IPS-20b (cell line): Measurements from ENCODE around the gene CHD3.
"Not testable (repeated sequence)": the region's sequence is repeated elsewhere in the genome, so short reads cannot be mapped to it uniquely, and the experiment has no call there.

ENCODE experiments used
- H3K27ac ChIP-seq: one replicate; pipeline ENCODE4 v1.5.1; 2013; ENCODE audit warnings: low read length
- H3K27me3 ChIP-seq: 2 replicates; pipeline ENCODE4 v1.6.1; 2013; ENCODE audit warnings: mild to moderate bottlenecking, low read length, inconsistent platforms; ENCODE audit not compliant: insufficient read depth
- H3K36me3 ChIP-seq: 2 replicates; pipeline ENCODE4 v1.6.1; 2013; ENCODE audit warnings: low read depth, mild to moderate bottlenecking, inconsistent platforms, low read length, moderate library complexity; ENCODE audit not compliant: insufficient read depth
- H3K4me1 ChIP-seq: 2 replicates; pipeline ENCODE4 v1.6.1; 2013; ENCODE audit warnings: mild to moderate bottlenecking, control low read depth, inconsistent platforms, low read length, moderate library complexity; ENCODE audit not compliant: insufficient read depth
- H3K4me3 ChIP-seq: 2 replicates; pipeline ENCODE4 v1.5.1; 2013; ENCODE audit warnings: mild to moderate bottlenecking, low read length, inconsistent platforms
- H3K9ac ChIP-seq: 2 replicates; pipeline ENCODE4 v1.6.1; 2013; ENCODE audit warnings: low read depth, mild to moderate bottlenecking, inconsistent platforms, low read length, moderate library complexity
- H3K9me3 ChIP-seq: 2 replicates; pipeline ENCODE4 v1.6.1; 2013; ENCODE audit warnings: mild to moderate bottlenecking, low read depth, low read length, inconsistent platforms; ENCODE audit not compliant: insufficient read depth

CHD3 gene

DNA sequence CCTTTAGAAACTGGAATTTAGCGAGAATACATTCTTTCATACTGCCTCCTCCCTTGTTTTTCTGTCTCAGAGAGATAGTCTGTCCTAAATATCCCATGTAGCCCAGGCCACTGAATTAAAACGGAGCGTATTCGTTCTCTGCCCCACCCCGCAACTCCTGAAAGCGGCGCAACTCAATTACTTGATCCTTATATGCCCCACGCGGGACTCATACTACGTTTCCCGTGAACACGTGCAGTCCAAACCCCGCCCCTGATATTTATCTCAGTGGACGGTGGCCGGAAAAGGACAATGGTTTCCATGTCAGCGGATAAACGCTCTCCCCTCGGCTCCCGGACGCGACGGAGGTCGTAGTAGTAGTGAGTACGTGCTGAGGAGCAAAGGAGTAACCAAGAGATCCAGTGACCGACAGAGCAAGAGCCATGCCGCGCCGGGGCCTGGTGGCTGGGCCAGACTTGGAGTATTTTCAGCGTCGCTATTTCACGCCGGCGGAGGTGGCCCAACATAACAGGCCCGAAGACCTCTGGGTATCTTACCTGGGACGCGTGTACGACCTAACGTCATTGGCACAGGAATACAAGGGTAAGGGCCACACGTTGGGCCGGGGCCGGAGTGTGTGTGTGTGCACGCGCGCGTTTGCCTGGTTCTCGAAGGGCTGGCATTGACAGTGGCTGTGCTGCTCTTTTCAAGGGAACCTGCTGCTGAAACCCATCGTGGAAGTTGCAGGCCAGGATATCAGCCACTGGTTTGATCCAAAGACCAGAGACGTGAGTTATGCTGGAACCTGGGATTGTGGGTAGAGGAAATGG lies 30.7 kb upstream of the CHD3 start, which contains the start of gene CYB5D1:
Gene CYB5D1, plus strand, starts transcription at position 291 of the 809 bp plus-strand sequence. Its CDS starts 132 bp downstream, at position 423.
- H3K27ac ChIP-seq, result peak within 1 kb of the TSS; percentile 83
- H3K9me3 ChIP-seq, result no peaks in the 10 kb centered on the region
- peak within 1 kb of the TSS; percentile 92 for H3K4me3 ChIP-seq
- H3K4me1 ChIP-seq, result peaks cover 17% of the 10 kb centered on the region; the same call in 1 of the 2 replicates
- peaks cover 40% of the 10 kb centered on the region for H3K27me3 ChIP-seq
- peak within 1 kb of the TSS; percentile 96 for H3K9ac ChIP-seq
- H3K36me3 ChIP-seq, result no peaks in the 10 kb centered on the region

DNA sequence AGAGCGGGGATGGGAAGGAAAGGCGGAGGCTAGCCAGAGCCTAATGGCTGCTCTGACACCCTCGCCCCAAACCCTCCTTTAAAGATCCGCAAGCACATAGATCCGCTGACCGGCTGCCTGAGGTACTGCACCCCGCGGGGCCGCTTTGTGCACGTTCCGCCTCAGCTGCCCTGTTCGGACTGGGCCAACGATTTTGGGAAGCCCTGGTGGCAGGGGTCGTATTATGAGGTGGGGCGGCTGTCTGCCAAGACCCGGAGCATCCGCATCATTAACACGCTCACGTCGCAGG lies 30.1 kb upstream of the CHD3 start:
- Histone ChIP-seq H3K9ac (peak overlapping the region; percentile 96), H3K4me1 (peaks cover 17% of the 10 kb centered on the region; the same call in 1 of the 2 replicates), H3K4me3 (peak overlapping the region; percentile 92), H3K27ac (no peak overlapping the region), H3K9me3 (no peaks in the 10 kb centered on the region), H3K27me3 (peaks cover 35% of the 10 kb centered on the region), H3K36me3 (no peaks in the 10 kb centered on the region)

GRCh38 chr17:7859028-7859427 lies 29.6 kb upstream of the CHD3 start:
- Histone ChIP-seq H3K27ac (no peak overlapping the region), H3K36me3 (no peaks in the 10 kb centered on the region), H3K9me3 (no peaks in the 10 kb centered on the region), H3K4me1 (peaks cover 15% of the 10 kb centered on the region; the same call in 1 of the 2 replicates), H3K9ac (peak overlapping the region; percentile 96; the same call in 1 of the 2 replicates), H3K27me3 (peaks cover 29% of the 10 kb centered on the region), H3K4me3 (peak overlapping the region; percentile 92)

GRCh38 chr17:7862692-7863437 lies 25.7 kb upstream of the CHD3 start:
- H3K9ac ChIP-seq, result no peak overlapping the region
- H3K9me3 ChIP-seq, result no peaks in the 10 kb centered on the region
- no peaks in the 10 kb centered on the region for H3K36me3 ChIP-seq
- no peaks in the 10 kb centered on the region for H3K27me3 ChIP-seq
- no peak overlapping the region for H3K27ac ChIP-seq
- no peak overlapping the region for H3K4me3 ChIP-seq
- peaks cover 4% of the 10 kb centered on the region; the same call in 1 of the 2 replicates for H3K4me1 ChIP-seq

- not testable (repeated sequence) for H3K27me3 ChIP-seq, H3K9me3 ChIP-seq, H3K4me1 ChIP-seq, H3K36me3 ChIP-seq, H3K9ac ChIP-seq, H3K4me3 ChIP-seq, H3K27ac ChIP-seq
Measured at GRCh38 chr17:7864384-7864783, 24.2 kb upstream of the CHD3 start.

DNA sequence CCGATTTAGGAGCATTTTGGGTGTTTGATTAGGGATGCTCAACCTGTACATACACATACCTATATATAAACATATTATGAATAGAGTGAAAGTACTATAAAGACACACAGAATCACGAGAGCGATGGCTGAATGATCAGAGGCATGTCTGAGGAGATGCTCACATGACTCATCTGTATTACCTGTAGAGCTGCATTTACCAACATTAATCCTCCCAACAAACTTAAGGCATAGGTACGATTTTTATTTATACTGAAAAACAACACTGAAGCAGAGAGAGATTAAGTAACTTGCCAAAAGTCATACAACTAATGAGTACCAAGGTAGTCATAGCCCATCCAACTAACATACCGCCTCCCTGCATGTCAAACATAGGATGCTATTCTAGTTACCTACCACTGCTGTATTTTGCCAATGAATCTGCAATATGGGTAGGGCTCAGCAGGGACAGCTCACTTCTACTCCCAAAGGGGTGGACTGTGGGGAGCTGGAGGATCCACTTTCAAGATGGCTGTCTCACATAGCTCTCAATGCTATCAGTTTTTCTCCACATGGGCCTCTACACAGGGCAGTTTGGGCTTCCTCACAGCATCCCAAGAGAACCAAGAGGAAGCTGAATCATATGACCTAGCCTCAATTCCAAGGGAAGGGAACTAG lies 23.5 kb upstream of the CHD3 start:
- Histone ChIP-seq H3K27me3 (no peaks in the 10 kb centered on the region), H3K4me3 (no peak overlapping the region), H3K36me3 (no peaks in the 10 kb centered on the region), H3K9ac (no peak overlapping the region), H3K9me3 (no peaks in the 10 kb centered on the region), H3K27ac (no peak overlapping the region), H3K4me1 (no peaks in the 10 kb centered on the region)

- Histone ChIP-seq H3K4me3 (no peak overlapping the region), H3K9me3 (no peaks in the 10 kb centered on the region), H3K4me1 (no peaks in the 10 kb centered on the region), H3K36me3 (no peaks in the 10 kb centered on the region; the same call in 1 of the 2 replicates), H3K27ac (no peak overlapping the region), H3K9ac (no peak overlapping the region), H3K27me3 (no peaks in the 10 kb centered on the region)
Measured at GRCh38 chr17:7867881-7868329, 20.7 kb upstream of the CHD3 start.

DNA sequence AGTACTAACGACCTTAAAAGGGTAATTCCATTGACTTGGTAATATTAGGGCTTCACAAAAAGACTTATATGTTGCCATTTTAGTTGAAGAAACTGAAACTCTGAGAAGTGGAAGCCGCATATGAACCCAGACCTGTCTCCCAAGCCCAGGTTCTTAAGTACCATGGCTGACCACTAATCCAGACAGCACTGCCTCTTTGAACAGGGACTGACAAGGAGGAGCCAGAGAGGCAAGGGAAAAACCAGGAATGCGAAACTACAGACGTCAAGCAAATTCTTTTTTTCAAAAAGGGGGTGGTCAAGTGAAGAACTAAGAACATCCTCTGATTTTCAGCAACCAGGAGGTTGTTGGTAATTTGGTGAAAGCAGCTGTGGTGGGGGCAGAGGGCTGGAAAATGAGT lies 15.5 kb upstream of the CHD3 start:
- H3K27me3 ChIP-seq, result no peaks in the 10 kb centered on the region
- no peaks in the 10 kb centered on the region for H3K9me3 ChIP-seq
- no peaks in the 10 kb centered on the region for H3K4me1 ChIP-seq
- H3K27ac ChIP-seq, result no peak overlapping the region
- no peak overlapping the region for H3K4me3 ChIP-seq
- H3K36me3 ChIP-seq, result no peaks in the 10 kb centered on the region; the same call in 1 of the 2 replicates
- no peak overlapping the region for H3K9ac ChIP-seq

DNA sequence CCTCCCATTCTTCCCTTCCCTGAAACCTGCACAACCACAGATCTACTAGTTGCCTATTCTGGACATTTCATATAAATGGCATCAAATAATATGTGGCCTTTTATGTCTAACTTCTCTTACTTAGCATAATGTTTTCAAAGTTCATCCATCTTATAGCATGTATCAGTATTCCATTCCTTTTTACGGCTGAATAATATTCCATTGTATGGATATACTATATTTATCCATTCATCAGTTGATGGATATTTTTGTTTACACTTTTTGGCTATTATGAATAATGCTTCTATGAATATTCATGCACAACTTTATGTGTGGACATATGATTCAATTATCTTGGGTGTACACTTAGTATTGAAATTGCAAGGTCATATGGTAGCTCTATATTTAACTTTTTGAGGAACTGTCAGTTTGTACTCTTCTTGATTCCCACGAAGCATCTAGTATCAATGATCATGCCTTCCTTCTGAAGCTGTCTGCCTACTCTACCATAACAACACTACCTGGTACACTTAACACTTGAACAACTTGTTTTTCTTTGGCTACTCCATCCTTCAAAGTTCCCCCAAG lies 12.7 kb upstream of the CHD3 start:
- no peak overlapping the region for H3K9ac ChIP-seq
- no peaks in the 10 kb centered on the region; the same call in 1 of the 2 replicates for H3K27me3 ChIP-seq
- no peak overlapping the region for H3K27ac ChIP-seq
- no peak overlapping the region for H3K4me3 ChIP-seq
- H3K36me3 ChIP-seq, result peaks cover 11% of the 10 kb centered on the region
- no peaks in the 10 kb centered on the region for H3K9me3 ChIP-seq
- H3K4me1 ChIP-seq, result no peaks in the 10 kb centered on the region

- Histone ChIP-seq H3K27ac (no peak overlapping the region), H3K9ac (no peak overlapping the region), H3K4me1 (no peaks in the 10 kb centered on the region), H3K27me3 (no peaks in the 10 kb centered on the region; the same call in 1 of the 2 replicates), H3K36me3 (peaks cover 14% of the 10 kb centered on the region), H3K9me3 (no peaks in the 10 kb centered on the region), H3K4me3 (no peak overlapping the region)
Measured at GRCh38 chr17:7878234-7878633, 10.4 kb upstream of the CHD3 start.

DNA sequence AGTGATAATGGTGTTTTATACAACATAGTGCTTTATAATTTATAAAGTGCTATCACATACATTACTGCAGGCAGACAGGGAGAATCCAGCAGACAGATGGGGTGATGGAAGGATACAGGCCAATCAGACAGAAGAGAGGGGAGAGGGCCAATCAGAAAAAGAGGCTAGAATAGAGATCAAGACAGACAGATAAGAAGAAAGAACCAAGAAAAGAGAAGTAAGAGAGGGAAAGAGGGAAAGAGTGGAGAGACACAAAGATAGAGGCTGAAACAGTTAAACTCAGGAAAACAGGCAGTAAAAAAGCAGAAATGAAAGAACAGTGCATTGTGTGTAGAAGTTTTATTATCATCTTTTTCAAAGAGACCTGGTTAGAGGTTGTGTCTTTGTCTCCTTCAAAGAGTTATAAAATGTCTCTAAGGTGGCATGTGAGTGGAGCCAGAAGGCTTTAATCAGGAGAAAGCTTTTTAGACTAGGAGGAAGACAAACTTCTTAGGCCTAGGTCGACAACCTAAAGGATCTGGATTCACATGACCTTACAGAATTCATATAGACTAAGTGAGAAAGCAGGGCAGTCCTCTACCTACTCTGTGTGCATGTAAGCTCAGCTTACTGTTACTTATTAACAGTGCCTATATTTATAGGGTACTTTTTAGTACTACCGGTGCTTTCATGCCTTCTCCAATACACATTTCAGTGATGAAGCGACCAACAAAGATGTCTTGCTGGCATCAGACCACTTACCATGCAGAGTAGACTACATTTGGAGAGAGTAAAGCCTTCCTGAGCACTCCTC lies 8.3 kb upstream of the CHD3 start:
- Histone ChIP-seq H3K27ac (no peak overlapping the region), H3K27me3 (no peaks in the 10 kb centered on the region; the same call in 1 of the 2 replicates), H3K9me3 (no peaks in the 10 kb centered on the region), H3K4me1 (peaks cover 7% of the 10 kb centered on the region; the same call in 1 of the 2 replicates), H3K36me3 (peaks cover 14% of the 10 kb centered on the region), H3K9ac (no peak overlapping the region; the same call in 1 of the 2 replicates), H3K4me3 (no peak overlapping the region)
